ENCODE results near the gene ACVR1.

ACVR1 gene

DNA sequence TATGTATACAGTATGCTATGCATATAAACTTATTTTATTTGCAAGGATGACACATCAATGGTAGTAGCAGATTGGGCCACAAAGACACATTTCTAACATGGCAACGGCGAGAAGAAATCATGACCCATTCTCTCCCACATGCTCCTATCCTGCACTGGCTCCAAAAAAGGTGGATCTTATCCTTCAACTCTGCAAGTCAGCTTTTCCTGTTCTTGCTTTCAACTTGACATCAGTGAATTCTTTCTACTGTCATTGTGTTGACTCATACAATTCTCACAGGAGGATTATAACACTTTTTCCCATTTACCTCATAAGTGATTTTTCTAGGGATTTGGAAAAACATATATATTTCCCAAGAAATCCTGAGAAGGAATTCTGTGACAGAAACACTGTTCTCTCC is 53.1 kb downstream of the ACVR1 start:
- Mint-ChIP-seq H3K27ac (no peak overlapping the region), H3K9me3 (no peaks in the 10 kb centered on the region), H3K4me1 (ENCODE audit: low read depth) (no peaks in the 10 kb centered on the region), H3K27me3 (no peaks in the 10 kb centered on the region), H3K36me3 (ENCODE audit: low read depth) (peaks cover 44% of the 10 kb centered on the region), H3K4me3 (no peak overlapping the region)
- intact Hi-C loops (cut with micrococcal nuclease) = no loop called here

DNA sequence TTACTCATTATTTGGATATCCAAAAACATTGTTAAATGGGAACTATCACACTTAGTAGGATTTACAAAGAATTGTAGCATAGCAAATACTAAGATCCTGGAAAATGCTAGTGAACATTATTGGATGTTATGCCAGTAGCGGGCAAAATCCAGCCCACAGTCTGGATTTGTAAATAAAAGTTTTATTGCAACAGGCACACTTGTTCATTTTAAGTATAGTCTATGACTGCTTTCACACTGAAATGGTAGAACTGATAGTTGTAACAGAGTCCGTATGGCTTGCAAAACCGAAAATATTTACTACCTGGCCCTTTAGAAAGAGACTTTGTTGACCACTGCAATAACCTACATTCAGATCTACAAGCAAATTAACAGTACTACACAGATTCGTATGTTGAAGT is 53.6 kb downstream of the ACVR1 start:
- no peaks in the 10 kb centered on the region for H3K4me1 Mint-ChIP-seq (ENCODE audit: low read depth)
- peaks cover 48% of the 10 kb centered on the region for H3K36me3 Mint-ChIP-seq (ENCODE audit: low read depth)
- no peak overlapping the region for H3K27ac Mint-ChIP-seq
- intact Hi-C loops (cut with micrococcal nuclease) = no loop called here
- H3K9me3 Mint-ChIP-seq = no peaks in the 10 kb centered on the region
- H3K4me3 Mint-ChIP-seq = no peak overlapping the region
- no peaks in the 10 kb centered on the region for H3K27me3 Mint-ChIP-seq

DNA sequence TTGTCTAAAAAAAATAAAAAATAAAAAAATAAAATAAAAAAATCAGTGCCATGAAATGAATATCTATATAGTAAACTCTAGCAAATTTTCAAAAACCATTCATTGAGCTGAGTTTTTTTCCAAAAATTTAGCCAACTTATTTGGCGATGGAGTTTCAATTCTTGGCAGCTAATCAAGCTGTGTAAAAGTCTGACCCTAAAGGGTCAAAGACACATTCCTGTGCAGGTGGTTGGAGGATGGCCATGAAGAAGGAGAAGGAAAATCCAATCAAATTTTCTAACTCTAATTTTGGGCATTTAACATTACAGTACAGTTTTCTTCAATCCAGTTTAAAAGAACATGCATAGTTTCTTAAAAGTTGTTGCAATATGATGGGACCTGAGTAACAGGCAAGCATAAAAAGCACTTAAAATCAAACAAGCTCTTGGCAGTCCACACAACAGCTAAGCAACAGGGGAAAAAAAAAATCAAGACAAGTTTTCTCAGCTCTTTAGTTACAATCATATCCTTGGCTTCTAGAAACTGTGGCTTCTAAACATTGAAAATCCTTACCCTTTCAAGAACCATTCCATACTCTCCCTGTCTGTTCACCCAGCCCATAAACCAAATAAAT is 54.5 kb downstream of the ACVR1 start:
- Mint-ChIP-seq H3K27me3 (no peaks in the 10 kb centered on the region), H3K27ac (no peak overlapping the region), H3K4me3 (no peak overlapping the region), H3K36me3 (ENCODE audit: low read depth) (peaks cover 56% of the 10 kb centered on the region), H3K4me1 (ENCODE audit: low read depth) (no peaks in the 10 kb centered on the region), H3K9me3 (no peaks in the 10 kb centered on the region)
- intact Hi-C loops (cut with micrococcal nuclease) = no loop called here

DNA sequence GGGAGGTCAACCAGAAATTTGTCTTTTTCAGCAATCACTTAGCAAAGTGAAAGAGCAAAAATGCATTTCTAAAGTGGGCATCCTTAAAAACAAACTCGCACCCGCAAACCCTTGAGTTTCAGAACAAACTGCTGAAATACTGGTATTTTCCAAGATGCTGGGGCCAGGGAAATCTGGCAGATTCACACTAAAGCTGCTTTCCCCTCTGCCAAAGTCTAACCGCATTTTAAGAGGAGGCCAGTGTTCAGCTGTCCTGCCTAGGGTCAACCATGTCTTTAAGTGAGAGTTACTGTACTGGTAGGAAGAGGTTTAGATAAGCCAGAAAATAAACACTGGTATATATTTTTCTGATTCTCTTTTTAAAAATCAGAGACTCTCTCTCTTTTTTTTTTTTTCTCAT is 55.9 kb downstream of the ACVR1 start:
- H3K9me3 Mint-ChIP-seq = no peaks in the 10 kb centered on the region
- intact Hi-C loops (cut with micrococcal nuclease) = no loop called here
- H3K27me3 Mint-ChIP-seq = no peaks in the 10 kb centered on the region
- H3K27ac Mint-ChIP-seq = no peak overlapping the region
- no peak overlapping the region for H3K4me3 Mint-ChIP-seq
- H3K4me1 Mint-ChIP-seq (ENCODE audit: low read depth) = peaks cover 5% of the 10 kb centered on the region
- peaks cover 52% of the 10 kb centered on the region for H3K36me3 Mint-ChIP-seq (ENCODE audit: low read depth)

DNA sequence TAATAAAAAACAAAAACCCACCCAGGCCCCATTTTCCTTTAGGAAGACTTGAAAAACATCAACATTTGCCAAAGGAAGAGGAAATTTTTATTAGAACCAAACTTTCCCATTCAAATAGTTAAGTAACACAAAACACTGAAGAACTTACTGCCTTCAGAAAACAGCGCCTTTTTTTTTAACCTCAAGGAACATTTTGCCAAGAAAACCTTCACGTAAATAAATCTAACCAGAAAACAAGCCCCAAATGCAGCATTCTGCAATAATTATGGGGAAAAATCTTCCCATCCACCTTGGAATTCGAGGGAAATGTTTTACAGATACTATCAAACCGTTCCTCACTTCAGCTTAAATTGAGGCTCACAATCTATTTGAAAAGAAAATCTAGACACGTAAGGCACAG is 56.4 kb downstream of the ACVR1 start:
- no peaks in the 10 kb centered on the region for H3K9me3 Mint-ChIP-seq
- peaks cover 5% of the 10 kb centered on the region for H3K4me1 Mint-ChIP-seq (ENCODE audit: low read depth)
- no peak overlapping the region for H3K4me3 Mint-ChIP-seq
- intact Hi-C loops (cut with micrococcal nuclease) = no loop called here
- peaks cover 48% of the 10 kb centered on the region for H3K36me3 Mint-ChIP-seq (ENCODE audit: low read depth)
- H3K27ac Mint-ChIP-seq = no peak overlapping the region
- H3K27me3 Mint-ChIP-seq = no peaks in the 10 kb centered on the region

DNA sequence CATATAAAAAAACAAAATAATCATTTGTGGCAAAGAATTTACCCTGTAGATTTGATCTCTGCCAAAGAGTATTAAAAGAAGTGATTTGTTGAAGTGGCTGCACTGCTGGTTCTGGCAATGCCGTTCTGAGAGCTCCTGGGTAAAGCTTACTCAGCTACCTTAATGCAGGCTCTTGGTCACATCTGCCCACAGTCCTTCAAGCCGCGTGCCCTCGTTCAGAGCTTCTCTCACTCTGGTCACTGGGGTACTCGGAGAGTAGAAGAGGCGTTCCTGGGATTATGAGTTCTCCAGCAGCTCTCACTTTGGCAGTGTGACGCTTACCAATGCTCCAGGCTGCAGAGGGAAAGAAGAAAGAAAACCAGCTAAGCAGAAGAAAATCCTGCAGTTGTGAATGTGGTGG is 57.9 kb downstream of the ACVR1 start:
- intact Hi-C loops (cut with micrococcal nuclease) = no loop called here
- H3K27me3 Mint-ChIP-seq = no peaks in the 10 kb centered on the region
- H3K27ac Mint-ChIP-seq = no peak overlapping the region
- H3K36me3 Mint-ChIP-seq (ENCODE audit: low read depth) = peaks cover 37% of the 10 kb centered on the region
- no peak overlapping the region for H3K4me3 Mint-ChIP-seq
- peaks cover 5% of the 10 kb centered on the region for H3K4me1 Mint-ChIP-seq (ENCODE audit: low read depth)
- H3K9me3 Mint-ChIP-seq = no peaks in the 10 kb centered on the region

DNA sequence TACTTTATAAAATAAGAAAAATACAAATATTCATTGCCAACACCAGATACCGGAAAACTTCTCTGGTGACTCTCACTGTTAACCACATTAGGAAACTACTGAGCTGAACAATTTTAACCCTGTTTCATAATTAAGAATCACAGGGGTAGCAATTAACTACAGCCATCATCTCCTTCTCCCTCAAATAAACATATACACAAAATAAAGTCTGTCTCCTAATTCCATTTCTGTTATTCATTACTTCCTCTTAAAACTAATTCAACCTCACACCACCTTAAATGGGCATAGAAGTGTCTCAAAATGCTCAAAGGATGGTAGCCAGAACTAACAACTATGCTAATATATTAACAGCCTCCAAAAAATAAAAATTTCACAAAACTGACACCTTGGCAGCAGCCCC is 60.7 kb downstream of the ACVR1 start:
- H3K4me3 Mint-ChIP-seq = no peak overlapping the region
- H3K9me3 Mint-ChIP-seq = no peaks in the 10 kb centered on the region
- no peaks in the 10 kb centered on the region for H3K27me3 Mint-ChIP-seq
- no peak overlapping the region for H3K27ac Mint-ChIP-seq
- peaks cover 52% of the 10 kb centered on the region for H3K36me3 Mint-ChIP-seq (ENCODE audit: low read depth)
- peaks cover 5% of the 10 kb centered on the region for H3K4me1 Mint-ChIP-seq (ENCODE audit: low read depth)
- intact Hi-C loops (cut with micrococcal nuclease) = no loop called here

DNA sequence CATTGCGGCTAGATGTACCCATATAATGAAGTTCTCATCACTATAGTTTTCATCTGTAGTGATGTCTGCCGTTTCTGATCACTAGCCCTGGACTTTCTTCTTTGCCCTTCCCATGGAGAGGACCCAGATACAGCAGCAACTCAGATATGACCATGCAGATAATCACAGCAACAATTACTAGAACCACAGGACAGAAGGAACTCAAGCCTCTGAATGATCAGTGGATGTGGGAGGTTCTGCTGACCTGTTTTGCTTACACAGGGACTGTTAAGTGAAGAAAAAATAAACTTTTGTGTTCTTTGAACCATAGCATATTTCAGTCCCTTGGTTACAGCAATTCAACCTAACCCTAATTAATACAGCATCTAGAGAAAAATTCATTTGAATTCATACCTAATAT is 62.7 kb downstream of the ACVR1 start:
- no peaks in the 10 kb centered on the region for H3K27me3 Mint-ChIP-seq
- H3K4me1 Mint-ChIP-seq (ENCODE audit: low read depth) = peaks cover 5% of the 10 kb centered on the region
- intact Hi-C loops (cut with micrococcal nuclease) = no loop called here
- peaks cover 44% of the 10 kb centered on the region for H3K36me3 Mint-ChIP-seq (ENCODE audit: low read depth)
- no peak overlapping the region for H3K27ac Mint-ChIP-seq
- H3K4me3 Mint-ChIP-seq = no peak overlapping the region
- no peaks in the 10 kb centered on the region for H3K9me3 Mint-ChIP-seq

DNA sequence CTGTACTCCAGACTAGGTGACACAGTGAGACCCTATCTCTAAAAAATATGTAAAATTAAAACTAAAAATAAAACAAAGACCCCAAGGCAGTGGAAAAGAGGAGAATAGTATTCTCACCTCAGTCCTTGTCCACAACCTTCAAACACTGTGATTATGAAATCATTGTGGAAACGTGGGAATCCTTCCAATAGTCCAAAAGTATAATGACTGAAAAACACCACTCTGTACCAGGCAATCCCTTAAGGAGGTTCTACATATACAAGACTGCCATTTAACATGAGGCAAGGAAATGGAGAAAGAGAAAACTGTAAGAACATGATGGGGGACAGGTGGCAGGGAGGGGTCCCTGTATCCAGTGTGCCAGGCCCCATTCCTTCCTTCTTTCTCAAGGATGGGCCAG is 66.1 kb downstream of the ACVR1 start:
- intact Hi-C loops (cut with micrococcal nuclease) = no loop called here
- no peak overlapping the region for H3K27ac Mint-ChIP-seq
- no peaks in the 10 kb centered on the region for H3K9me3 Mint-ChIP-seq
- peaks cover 17% of the 10 kb centered on the region for H3K36me3 Mint-ChIP-seq (ENCODE audit: low read depth)
- H3K27me3 Mint-ChIP-seq = no peaks in the 10 kb centered on the region
- no peak overlapping the region for H3K4me3 Mint-ChIP-seq
- no peaks in the 10 kb centered on the region for H3K4me1 Mint-ChIP-seq (ENCODE audit: low read depth)

DNA sequence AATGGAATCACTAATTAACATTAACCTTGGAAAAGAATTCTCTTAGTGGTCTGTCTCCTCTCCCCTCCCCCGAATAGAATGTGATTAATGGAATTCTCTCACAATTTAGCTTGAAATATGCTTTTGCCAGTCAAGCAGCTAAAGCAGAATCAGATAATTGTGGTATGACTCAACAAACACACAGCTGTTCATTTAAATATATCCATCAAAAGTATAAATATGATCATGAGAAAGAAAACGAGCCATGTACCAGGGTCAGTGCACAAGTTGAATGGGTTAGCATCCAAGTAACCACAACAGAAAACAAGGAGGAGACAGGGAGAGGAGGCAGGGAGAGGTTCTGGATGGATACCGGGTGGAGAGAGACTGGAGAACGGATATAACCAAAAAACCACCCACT is 66.9 kb downstream of the ACVR1 start:
- intact Hi-C loops (cut with micrococcal nuclease) = no loop called here
- H3K27ac Mint-ChIP-seq = no peak overlapping the region
- no peaks in the 10 kb centered on the region for H3K4me1 Mint-ChIP-seq (ENCODE audit: low read depth)
- peaks cover 23% of the 10 kb centered on the region for H3K36me3 Mint-ChIP-seq (ENCODE audit: low read depth)
- no peak overlapping the region for H3K4me3 Mint-ChIP-seq
- H3K27me3 Mint-ChIP-seq = no peaks in the 10 kb centered on the region
- no peaks in the 10 kb centered on the region for H3K9me3 Mint-ChIP-seq

DNA sequence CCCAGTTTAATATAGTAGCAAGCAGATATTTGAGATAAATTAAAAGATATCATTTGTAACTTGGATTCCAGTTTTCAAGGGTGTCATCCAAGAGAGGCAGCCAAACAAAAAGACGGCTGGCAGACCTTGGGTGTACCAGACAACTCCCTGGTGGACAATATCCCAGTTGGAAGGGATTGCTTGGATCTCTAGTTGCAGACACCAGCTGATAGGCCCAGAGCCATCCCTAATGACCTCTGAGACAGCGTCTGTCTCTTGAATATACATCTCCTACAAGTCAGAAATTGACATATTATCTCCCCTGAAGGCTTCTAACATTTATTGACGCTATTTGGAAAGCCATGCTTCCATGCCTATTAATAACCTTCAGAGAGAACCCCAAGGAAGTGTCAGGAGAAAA is 67.7 kb downstream of the ACVR1 start:
- Mint-ChIP-seq H3K4me3 (no peak overlapping the region), H3K27me3 (no peaks in the 10 kb centered on the region), H3K4me1 (ENCODE audit: low read depth) (no peaks in the 10 kb centered on the region), H3K9me3 (no peaks in the 10 kb centered on the region), H3K27ac (no peak overlapping the region), H3K36me3 (ENCODE audit: low read depth) (peaks cover 23% of the 10 kb centered on the region)
- intact Hi-C loops (cut with micrococcal nuclease) = no loop called here

DNA sequence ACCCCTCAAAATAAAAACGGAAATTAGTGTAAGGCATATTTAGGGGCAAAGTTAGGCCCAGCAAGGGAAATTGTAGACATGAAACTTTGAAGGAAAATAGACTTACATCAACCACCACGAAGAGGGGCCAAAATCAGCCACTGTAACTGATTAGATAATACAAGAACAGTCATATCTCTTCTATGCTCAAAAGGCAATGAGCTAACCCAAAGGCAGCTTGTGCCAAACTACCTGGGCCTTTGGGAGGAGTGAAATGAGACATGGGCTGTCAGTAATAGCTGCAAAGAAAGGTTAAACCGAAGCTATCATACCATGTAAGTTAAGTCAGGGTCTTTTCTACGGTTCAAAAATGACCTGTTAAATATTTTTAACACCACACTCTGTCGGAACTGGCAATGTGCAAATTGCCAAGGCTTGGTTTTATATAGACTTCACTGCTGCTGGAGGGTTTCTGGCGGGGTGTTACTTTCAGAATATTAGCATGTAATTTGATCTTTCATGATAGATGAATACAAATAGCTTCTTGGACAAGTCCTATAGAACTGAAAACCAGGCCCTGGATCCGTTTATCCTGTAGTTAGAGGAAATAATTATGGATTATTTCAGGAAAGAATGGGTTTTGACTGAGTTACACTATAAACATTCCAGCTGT is 69.6 kb downstream of the ACVR1 start:
- intact Hi-C loops (cut with micrococcal nuclease) = no loop called here
- Mint-ChIP-seq H3K27me3 (no peaks in the 10 kb centered on the region), H3K4me1 (ENCODE audit: low read depth) (no peaks in the 10 kb centered on the region), H3K4me3 (no peak overlapping the region), H3K36me3 (ENCODE audit: low read depth) (peaks cover 15% of the 10 kb centered on the region), H3K9me3 (no peaks in the 10 kb centered on the region), H3K27ac (no peak overlapping the region)

DNA sequence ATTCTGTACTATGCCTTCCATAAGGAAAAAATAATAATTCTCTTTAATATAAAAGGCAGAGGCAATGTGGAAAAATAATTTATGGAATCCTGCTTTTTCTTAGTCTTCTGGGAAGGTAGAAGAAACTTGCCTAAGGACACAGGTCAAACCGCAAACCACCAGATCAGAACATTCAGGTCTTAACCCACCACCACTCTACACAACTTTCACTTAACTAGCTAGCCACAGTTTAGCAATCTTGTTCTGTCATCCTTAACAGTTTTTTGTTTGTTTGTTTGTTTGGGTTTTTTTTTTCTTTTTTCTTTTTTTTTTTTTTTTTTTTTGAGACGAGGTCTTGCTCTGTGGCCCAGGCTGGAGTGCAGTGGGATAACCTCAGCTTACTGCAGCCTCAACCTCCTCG is 70.6 kb downstream of the ACVR1 start:
- Mint-ChIP-seq H3K27me3 (no peaks in the 10 kb centered on the region), H3K4me1 (ENCODE audit: low read depth) (no peaks in the 10 kb centered on the region), H3K9me3 (no peaks in the 10 kb centered on the region), H3K36me3 (ENCODE audit: low read depth) (peaks cover 12% of the 10 kb centered on the region), H3K27ac (no peak overlapping the region), H3K4me3 (no peak overlapping the region)
- intact Hi-C loops (cut with micrococcal nuclease) = no loop called here

DNA sequence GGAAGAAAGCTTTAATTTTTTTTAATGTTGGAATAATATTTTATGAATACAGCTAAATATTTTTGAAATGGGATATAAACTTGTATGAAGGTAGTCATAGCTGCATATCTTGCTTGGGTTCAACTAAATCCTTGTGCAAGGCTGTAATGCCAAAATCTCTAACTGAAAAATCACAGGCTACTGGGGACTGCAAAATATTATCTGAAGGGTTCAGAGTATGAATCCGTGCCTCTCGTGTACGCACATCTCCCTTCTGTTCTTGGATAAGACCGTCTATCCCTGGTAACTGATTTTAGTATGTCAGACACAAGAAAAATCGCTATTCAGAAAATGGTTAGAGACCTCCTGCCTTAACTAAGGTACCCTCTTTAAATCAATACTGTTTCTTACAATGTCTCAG is 71.8 kb downstream of the ACVR1 start:
- Mint-ChIP-seq H3K27ac (no peak overlapping the region), H3K4me3 (no peak overlapping the region), H3K36me3 (ENCODE audit: low read depth) (peaks cover 19% of the 10 kb centered on the region), H3K9me3 (no peaks in the 10 kb centered on the region), H3K4me1 (ENCODE audit: low read depth) (no peaks in the 10 kb centered on the region), H3K27me3 (no peaks in the 10 kb centered on the region)
- intact Hi-C loops (cut with micrococcal nuclease) = no loop called here

DNA sequence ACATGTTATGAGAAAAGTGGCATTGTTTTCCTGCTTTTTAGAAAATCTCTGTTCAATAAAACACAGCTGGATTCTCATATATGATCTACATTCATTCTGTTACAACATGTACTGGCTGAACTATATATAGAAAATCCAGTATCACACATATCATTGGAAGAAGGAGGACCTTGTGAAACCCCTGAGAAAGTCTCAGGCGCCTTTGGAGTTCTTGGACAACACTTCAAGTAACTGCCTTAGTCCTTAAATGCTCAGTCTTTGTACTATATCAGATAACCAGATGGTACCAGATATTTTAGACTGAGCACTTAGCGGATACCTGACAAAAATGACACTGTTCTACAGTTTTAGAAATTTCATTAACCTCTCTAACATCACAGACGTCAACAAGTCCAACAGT is 72.2 kb downstream of the ACVR1 start:
- Mint-ChIP-seq H3K4me1 (ENCODE audit: low read depth) (no peaks in the 10 kb centered on the region), H3K27me3 (no peaks in the 10 kb centered on the region), H3K36me3 (ENCODE audit: low read depth) (peaks cover 23% of the 10 kb centered on the region), H3K27ac (no peak overlapping the region), H3K9me3 (no peaks in the 10 kb centered on the region), H3K4me3 (no peak overlapping the region)
- intact Hi-C loops (cut with micrococcal nuclease) = no loop called here

Data from dendritic cell treated with granulocyte-macrophage colony-stimulating factor and Interleukin-4, amounts not matched to agents 40 ng/mL and 50 ng/mL, for 4 days (primary cell).